ENCODE measurements around the gene TNFRSF6B. TPM values are rescaled to one million over a fixed set of nuclear protein-coding genes. Genes with fewer than 3 reads are reported as not detected.

The TNFRSF6B gene
- total RNA-seq, 2 donors from 2014 or later, result 9.9 to 13.8 TPM

GRCh38 chr20:63734111-63734945 is 37.9 kb downstream of the TNFRSF6B start:
- H3K36me3 ChIP-seq (replicated peaks in 1 of 2; ENCODE audit: insufficient read depth in 1 of 2, low read depth in 2 of 2), result peaks cover 0 to 8% of the 10 kb centered on the region in 2 donors
- H3K27ac ChIP-seq, result no peak overlapping the region
- no peak for DNase-seq
- intact Hi-C loops (cut with DNase I), result loop anchor here (10.0 kb wide), 1 partner anchor 80 kb away; the partner anchor contains the start of genes RTEL1 and STMN3
- TF ChIP-seq CTCF (IDR thresholded peaks at IDR 0.05) (no peak), POLR2A (IDR thresholded peaks at IDR 0.05) (no peak)
- no peak for ATAC-seq
- no peaks in the 10 kb centered on the region for H3K9me3 ChIP-seq
- peaks cover 23% of the 10 kb centered on the region for H3K4me1 ChIP-seq
- H3K27me3 ChIP-seq, result no peaks in the 10 kb centered on the region
- 89 to 93% methylated on average over 17 to 18 of the region's 25 CpGs for WGBS, 2 donors
- no peak overlapping the region for H3K4me3 ChIP-seq

- Histone ChIP-seq H3K27ac (no peak overlapping the region), H3K4me1 (peaks cover 23% of the 10 kb centered on the region), H3K36me3 (replicated peaks in 1 of 2; ENCODE audit: insufficient read depth in 1 of 2, low read depth in 2 of 2) (peaks cover 0 to 8% of the 10 kb centered on the region in 2 donors), H3K9me3 (no peaks in the 10 kb centered on the region), H3K4me3 (no peak overlapping the region), H3K27me3 (no peaks in the 10 kb centered on the region)
- intact Hi-C loops (cut with DNase I), result loop anchor here (5.0 to 10.0 kb wide), 2 partner anchors 33 to 80 kb away; partner anchors contain the start of genes RTEL1 and STMN3
- ATAC-seq (no peak), DNase-seq (no peak)
- TF ChIP-seq POLR2A (IDR thresholded peaks at IDR 0.05) (no peak), CTCF (IDR thresholded peaks at IDR 0.05) (no peak)
- 92 to 94% methylated on average over 20 to 48 of the region's 48 CpGs for WGBS, 2 donors
Observed at GRCh38 chr20:63734946-63735858, 38.8 kb downstream of the TNFRSF6B start.

GRCh38 chr20:63735859-63736718 is 39.6 kb downstream of the TNFRSF6B start, which contains the start of gene LIME1:
Gene LIME1, plus strand, starts transcription at chr20:63736664. Its CDS starts 886 bp downstream, at chr20:63737550.
- H3K27me3 ChIP-seq, result no peaks in the 10 kb centered on the region
- H3K9me3 ChIP-seq, result no peaks in the 10 kb centered on the region
- TF ChIP-seq POLR2A (IDR thresholded peaks at IDR 0.05) (no peak), CTCF (IDR thresholded peaks at IDR 0.05) (no peak)
- ATAC-seq (no peak), DNase-seq (no peak)
- intact Hi-C loops (cut with DNase I), result loop anchor here (5.0 to 10.0 kb wide), 2 partner anchors 34 to 81 kb away; partner anchors contain the start of genes RTEL1 and STMN3
- 84 to 92% methylated on average over 27 to 31 of the region's 31 CpGs for WGBS, 2 donors
- peaks cover 32% of the 10 kb centered on the region for H3K4me1 ChIP-seq
- H3K4me3 ChIP-seq, result no peak within 1 kb of the TSS
- peaks cover 0 to 8% of the 10 kb centered on the region in 2 donors for H3K36me3 ChIP-seq (replicated peaks in 1 of 2; ENCODE audit: insufficient read depth in 1 of 2, low read depth in 2 of 2)
- no peak within 1 kb of the TSS for H3K27ac ChIP-seq
